ENCODE measurements around the gene CTNNB1.
"Not testable (repeated sequence)": the region's sequence is repeated elsewhere in the genome, so short reads cannot be mapped to it uniquely, and the experiment has no call there.

Gene CTNNB1

GRCh38 chr3:41259449-41260062 is 60.3 kb downstream of the CTNNB1 start:
- DNase-seq, result no peak

DNA sequence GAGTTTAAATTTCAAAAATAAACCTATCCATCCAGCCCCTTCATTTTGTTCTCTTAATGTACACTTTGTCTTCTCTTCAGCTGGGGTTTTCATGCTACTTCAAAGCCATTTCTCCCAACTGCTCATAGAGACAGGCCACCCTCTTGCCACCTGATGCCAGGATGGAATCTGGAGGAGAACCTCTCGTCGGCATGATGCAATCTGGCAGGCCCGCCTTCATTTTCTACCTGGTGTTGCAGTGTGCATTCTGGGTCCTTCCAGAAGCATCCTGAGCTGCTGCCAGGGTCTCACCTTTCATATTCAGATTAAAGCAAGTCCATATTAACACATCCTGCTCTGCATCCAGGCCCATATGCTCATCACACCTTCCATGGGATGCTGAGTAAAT is 60.8 kb downstream of the CTNNB1 start:
- DNase-seq, result no peak

GRCh38 chr3:41265011-41265545 is 65.8 kb downstream of the CTNNB1 start:
- DNase-seq, result no peak

DNA sequence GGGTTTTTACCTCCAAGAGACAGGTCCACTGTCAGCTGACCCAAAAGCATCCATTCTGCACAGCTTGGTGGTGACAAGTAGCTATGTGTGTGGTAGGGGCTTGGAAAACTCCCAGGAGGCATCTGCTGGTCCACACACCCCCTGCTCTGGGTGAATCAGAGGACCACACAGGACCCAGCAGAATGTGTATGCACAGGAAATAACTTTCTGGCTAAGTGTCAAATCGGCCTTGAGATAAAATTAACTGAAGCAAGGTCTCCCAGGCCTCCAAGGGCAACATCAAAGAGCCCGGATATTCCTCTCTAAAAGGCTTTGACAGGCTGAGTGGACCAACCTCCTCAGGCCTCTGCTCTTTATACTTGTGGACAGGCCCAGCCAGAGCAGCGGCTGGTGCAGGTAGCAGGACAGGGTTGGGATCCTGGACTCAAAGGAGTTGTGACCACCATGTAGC is 66.5 kb downstream of the CTNNB1 start:
- no peak for DNase-seq

DNA sequence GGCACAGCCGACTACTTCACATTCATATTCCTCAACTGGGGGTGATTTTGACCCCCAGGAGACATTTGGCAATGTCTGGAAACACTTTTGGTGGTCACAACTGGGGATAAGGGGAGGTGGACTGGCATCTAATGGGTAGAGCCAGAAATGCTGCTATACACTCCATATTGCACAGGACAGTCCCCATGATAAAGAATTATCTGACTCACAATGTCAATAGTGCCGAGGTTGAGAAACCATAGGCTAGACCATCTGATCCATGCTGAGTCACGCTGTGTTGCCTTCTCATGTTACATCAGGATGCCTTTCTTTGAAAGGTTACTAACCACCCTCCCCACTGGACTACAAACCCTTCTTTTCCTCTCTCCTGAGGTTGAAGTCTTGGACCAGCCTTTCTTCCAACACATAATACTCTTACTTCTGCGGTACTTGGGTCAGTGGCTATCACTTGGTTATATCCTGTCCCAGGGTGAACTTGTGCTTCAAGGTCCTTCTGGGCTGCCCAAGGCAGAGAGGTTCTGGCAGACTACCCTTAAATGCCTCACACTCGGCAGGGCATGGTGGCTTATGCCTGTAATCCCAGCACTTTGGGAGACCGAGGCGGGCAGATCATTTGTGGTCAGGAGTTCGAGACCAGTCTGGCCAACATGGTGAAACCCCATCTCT is 68.8 kb downstream of the CTNNB1 start:
- no peak for DNase-seq

DNA sequence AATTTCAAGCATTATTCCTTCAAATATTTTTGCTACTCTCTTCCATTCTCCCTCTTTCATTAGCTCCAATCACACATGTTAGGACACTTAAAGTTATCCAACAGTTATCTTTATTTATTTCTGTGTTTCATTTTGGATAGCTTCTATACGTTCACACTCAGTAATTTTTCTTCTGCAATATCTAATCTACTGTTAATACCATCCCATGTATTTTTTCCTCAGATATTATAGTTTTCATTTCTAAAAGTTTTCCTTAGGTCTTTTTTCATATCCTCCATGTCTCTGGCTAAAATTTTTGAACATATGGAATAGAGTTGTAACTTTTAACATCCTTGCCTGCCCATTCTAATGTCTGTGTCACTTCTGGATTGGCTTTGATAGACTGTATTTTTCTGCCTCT is 73.4 kb downstream of the CTNNB1 start:
- DNase-seq, result no peak

DNA sequence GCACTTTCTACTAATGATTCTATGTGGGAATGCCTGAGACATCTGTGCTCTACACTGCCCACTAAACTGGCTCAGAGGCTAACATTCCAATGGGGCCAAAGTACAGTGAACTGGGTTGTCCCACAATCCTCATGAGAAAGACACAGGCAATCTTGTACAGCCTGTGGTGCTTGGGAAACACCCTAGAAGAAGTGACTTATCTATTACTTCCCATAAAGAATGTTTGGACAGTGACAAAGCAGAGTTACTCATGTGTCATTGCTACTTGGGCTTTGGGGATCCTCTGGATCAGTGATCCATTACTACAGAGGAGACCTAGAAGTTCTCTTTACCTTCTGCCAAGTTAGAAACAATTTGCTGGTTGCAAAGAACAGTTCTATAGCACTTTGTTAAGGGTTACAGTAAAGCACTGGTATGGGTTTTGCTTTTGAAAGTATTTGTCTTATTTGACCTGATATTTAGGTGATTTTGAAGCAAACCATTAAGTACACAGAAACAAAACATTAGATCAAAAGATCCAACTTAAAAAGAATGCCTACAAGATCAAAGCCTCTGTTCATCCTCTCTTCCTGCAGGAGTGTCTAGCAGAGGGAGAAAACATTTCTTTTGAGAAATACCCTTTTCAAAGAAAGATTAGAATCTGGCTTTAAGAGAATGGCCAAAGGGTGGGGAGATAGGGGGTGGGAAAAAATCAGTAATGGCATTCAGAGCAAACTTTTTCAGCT is 75.8 kb downstream of the CTNNB1 start:
- DNase-seq, result no peak

GRCh38 chr3:41276191-41276590 is 76.9 kb downstream of the CTNNB1 start:
- no peak for DNase-seq

GRCh38 chr3:41277790-41278465 is 78.6 kb downstream of the CTNNB1 start:
- no peak for DNase-seq

DNA sequence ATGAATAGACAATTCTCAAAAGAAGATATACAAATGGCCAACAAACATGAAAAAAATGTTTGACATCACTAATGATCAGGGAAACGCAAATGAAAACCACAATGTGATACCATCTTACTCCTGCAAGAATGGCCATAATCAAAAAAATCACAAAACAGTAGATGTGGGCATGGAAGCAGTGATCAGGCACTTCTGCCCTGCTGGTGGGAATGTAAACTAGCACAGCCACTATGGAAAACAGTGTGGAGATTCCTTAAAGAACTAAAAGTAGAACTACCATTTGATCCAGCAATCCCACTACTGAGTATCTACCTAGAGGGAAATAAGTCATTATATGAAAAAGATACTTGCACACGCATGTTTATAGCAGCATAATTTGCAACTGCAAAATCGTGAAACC is 85.6 kb downstream of the CTNNB1 start:
- DNase-seq, result not testable (repeated sequence)

DNA sequence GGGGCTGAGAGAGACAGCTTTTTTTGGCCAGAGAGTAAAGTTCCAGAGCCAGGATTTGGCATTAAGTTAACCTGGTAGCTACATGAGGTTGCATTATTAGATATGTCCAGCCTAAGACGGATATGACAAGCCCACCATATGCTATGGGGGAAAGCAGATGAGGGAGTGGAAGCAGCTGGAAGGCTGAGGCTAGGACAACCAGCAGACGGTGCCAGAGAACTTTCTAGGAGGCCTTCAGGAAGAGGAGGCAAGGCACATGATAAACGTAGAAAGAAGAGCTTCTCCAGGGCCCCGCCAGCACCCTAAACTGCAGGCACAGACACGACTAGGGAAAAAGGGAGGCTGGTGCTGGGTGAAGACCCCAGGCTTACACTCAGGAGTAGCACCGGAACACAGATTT is 87.0 kb downstream of the CTNNB1 start:
- DNase-seq, result no peak

- no peak for DNase-seq
These were observed 89.5 kb downstream of the CTNNB1 start for GRCh38 chr3:41288785-41289184.
